ENCODE measurements around the gene TEX53. TPM values are rescaled to one million over a fixed set of nuclear protein-coding genes. Genes with fewer than 3 reads are reported as not detected.

Gene TEX53
- total and polyA plus RNA-seq, 10 of the 15 experiments (the other 5 are each of a cell fraction or from before 2014, with no cell fraction given): not detected

DNA sequence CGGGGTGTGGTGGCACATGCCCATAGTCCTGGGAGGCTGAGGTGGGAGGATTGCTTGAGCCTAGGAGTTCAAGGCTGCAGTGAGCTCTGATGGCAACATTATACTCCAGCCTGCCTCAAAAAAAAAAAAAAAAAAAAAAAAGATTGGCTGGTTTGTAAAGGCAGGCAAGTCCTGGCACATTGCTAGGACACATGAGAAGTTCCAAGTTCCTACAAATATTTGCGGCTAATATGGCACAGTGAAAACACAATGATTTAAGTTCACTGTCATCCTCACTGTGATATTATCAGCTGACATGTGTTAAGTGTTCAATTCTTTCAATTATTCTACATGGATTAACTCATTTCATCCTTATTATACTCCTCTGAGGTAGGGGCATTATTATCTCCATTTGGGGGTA is 26.4 kb downstream of the TEX53 start (continued):
- TF ChIP-seq GATAD2B (conservative IDR thresholded peaks at IDR 0.05; ENCODE audit: low read depth) (no peak), WRNIP1 (IDR thresholded peaks at IDR 0.05; ENCODE audit: borderline replicate concordance, low read depth, low read length) (no peak), HDGF (IDR thresholded peaks at IDR 0.05) (no peak), CBFB (IDR thresholded peaks at IDR 0.05; ENCODE audit: low read depth) (no peak), FOS (IDR thresholded peaks at IDR 0.05; ENCODE audit: borderline replicate concordance, extremely low read depth, insufficient read length) (no peak), SMARCA5 (IDR thresholded peaks at IDR 0.05) (no peak)
- TF ChIP-seq, protein P1, sequence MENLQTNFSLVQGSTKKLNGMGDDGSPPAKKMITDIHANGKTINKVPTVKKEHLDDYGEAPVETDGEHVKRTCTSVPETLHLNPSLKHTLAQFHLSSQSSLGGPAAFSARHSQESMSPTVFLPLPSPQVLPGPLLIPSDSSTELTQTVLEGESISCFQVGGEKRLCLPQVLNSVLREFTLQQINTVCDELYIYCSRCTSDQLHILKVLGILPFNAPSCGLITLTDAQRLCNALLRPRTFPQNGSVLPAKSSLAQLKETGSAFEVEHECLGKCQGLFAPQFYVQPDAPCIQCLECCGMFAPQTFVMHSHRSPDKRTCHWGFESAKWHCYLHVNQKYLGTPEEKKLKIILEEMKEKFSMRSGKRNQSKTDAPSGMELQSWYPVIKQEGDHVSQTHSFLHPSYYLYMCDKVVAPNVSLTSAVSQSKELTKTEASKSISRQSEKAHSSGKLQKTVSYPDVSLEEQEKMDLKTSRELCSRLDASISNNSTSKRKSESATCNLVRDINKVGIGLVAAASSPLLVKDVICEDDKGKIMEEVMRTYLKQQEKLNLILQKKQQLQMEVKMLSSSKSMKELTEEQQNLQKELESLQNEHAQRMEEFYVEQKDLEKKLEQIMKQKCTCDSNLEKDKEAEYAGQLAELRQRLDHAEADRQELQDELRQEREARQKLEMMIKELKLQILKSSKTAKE (IDR thresholded peaks at IDR 0.05; ENCODE audit: low read depth, poor library complexity, severe bottlenecking): no peak
- TF ChIP-seq, protein P2, sequence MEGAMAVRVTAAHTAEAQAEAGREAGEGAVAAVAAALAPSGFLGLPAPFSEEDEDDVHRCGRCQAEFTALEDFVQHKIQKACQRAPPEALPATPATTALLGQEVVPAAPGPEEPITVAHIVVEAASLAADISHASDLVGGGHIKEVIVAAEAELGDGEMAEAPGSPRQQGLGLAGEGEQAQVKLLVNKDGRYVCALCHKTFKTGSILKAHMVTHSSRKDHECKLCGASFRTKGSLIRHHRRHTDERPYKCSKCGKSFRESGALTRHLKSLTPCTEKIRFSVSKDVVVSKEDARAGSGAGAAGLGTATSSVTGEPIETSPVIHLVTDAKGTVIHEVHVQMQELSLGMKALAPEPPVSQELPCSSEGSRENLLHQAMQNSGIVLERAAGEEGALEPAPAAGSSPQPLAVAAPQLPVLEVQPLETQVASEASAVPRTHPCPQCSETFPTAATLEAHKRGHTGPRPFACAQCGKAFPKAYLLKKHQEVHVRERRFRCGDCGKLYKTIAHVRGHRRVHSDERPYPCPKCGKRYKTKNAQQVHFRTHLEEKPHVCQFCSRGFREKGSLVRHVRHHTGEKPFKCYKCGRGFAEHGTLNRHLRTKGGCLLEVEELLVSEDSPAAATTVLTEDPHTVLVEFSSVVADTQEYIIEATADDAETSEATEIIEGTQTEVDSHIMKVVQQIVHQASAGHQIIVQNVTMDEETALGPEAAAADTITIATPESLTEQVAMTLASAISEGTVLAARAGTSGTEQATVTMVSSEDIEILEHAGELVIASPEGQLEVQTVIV (IDR thresholded peaks at IDR 0.05; ENCODE audit: borderline replicate concordance, partially characterized antibody): no peak

DNA sequence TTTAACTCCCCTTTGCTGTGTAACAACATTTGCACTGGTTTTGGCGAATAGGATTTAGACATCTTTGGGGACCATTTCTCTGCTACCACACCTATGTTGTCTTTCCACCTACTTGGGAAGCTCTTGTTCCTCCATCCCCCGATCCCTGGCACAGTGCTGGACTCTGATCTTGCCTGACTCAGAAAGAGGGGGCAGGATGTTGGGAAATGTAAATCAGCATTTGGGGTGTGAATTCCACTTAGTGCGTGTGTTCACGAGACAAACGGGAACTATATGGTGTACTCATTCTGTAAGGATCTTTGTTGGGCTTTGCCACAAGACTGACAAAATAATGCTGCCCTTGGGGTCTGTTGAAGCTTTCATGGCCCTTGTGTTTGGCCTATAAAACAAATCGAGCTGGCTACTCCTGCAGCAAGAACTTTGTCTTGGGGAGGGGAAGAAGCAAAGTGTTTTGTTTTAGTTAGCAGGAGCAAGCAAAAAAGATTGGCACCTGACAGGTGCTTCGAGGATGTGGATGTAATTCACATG is 28.0 kb downstream of the TEX53 start:
- 93% methylated on average over 7 of the region's 7 CpGs for WGBS (ENCODE audit: insufficient coverage, insufficient replicate concordance, low lambda C conversion rate, missing lambda C conversion rate)
- ChIA-PET RAD21 (ENCODE audit: unreplicated experiment) (no interaction called here), SMC1A (ENCODE audit: uncharacterized antibody, unreplicated experiment) (interaction anchor here (2.5 kb wide), 1 partner anchor 37 kb away, joined by 8 read pairs; no protein-coding TSS in a partner anchor), CTCF (interaction anchor here (0.6 to 1.4 kb wide), 5 partner anchors 9 to 35 kb away, joined by 3 to 5 read pairs (median 3); no protein-coding TSS in a partner anchor), POLR2A (no interaction called here)
- no peak overlapping the region for H2AFZ ChIP-seq (ENCODE audit: control insufficient read depth, low read depth, low read length)
- no peak for ATAC-seq
- H3K27ac ChIP-seq (ENCODE audit: control insufficient read depth, insufficient read depth): no peak overlapping the region
- no peak overlapping the region for H3K4me3 ChIP-seq
- in situ Hi-C loops (cut with MboI): no loop called here
- no peak for FAIRE-seq
- no peaks in the 10 kb centered on the region for H3K27me3 ChIP-seq (replicated peaks in 1 of 2; ENCODE audit: control insufficient read depth in 2 of 2, insufficient read depth in 2 of 2, low read length in 1 of 2)
- peaks cover 4% of the 10 kb centered on the region for H3K79me2 ChIP-seq (ENCODE audit: control insufficient read depth, insufficient read depth, low read length)
- H3K9me3 ChIP-seq (replicated peaks; ENCODE audit: control insufficient read depth, insufficient read depth, low read length): no peaks in the 10 kb centered on the region
- no peak overlapping the region for H3K4me2 ChIP-seq (ENCODE audit: control insufficient read depth, insufficient read depth)
- intact Hi-C loops (cut with micrococcal nuclease; ENCODE audit: unreplicated experiment): no loop called here
- H3K36me3 ChIP-seq (ENCODE audit: control insufficient read depth in 2 of 2, insufficient read depth in 2 of 2, low read length in 1 of 2): peaks cover 27 to 44% of the 10 kb centered on the region in 2 experiments
- H4K20me1 ChIP-seq (ENCODE audit: control insufficient read depth, insufficient read depth): no peaks in the 10 kb centered on the region
- BruUV-seq (replicated peaks): no TSS peak
- DNase-seq (ENCODE audit: low read depth, low spot score): no peak
- no peak overlapping the region for H3K9ac ChIP-seq (ENCODE audit: control insufficient read depth, insufficient read depth, low read length)
- H3K4me1 ChIP-seq (ENCODE audit: control insufficient read depth, insufficient read depth, low read length): no peaks in the 10 kb centered on the region
- no peak for TF ChIP-seq ZNF217 (IDR thresholded peaks at IDR 0.05)
- TF ChIP-seq, protein P3, sequence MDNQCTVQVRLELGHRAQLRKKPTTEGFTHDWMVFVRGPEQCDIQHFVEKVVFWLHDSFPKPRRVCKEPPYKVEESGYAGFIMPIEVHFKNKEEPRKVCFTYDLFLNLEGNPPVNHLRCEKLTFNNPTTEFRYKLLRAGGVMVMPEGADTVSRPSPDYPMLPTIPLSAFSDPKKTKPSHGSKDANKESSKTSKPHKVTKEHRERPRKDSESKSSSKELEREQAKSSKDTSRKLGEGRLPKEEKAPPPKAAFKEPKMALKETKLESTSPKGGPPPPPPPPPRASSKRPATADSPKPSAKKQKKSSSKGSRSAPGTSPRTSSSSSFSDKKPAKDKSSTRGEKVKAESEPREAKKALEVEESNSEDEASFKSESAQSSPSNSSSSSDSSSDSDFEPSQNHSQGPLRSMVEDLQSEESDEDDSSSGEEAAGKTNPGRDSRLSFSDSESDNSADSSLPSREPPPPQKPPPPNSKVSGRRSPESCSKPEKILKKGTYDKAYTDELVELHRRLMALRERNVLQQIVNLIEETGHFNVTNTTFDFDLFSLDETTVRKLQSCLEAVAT (IDR thresholded peaks at IDR 0.05): no peak
- TF ChIP-seq SMAD5 (IDR thresholded peaks at IDR 0.05; ENCODE audit: low read depth): no peak
- TF ChIP-seq TCF3 (IDR thresholded peaks at IDR 0.05; ENCODE audit: borderline replicate concordance, insufficient read depth, low read depth, low read length): no peak
- no peak for TF ChIP-seq EP300 (IDR thresholded peaks at IDR 0.05; ENCODE audit: borderline replicate concordance in 1 of 2, control insufficient read depth in 1 of 2, low read depth in 2 of 2, low read length in 2 of 2)
- TF ChIP-seq, protein P4, sequence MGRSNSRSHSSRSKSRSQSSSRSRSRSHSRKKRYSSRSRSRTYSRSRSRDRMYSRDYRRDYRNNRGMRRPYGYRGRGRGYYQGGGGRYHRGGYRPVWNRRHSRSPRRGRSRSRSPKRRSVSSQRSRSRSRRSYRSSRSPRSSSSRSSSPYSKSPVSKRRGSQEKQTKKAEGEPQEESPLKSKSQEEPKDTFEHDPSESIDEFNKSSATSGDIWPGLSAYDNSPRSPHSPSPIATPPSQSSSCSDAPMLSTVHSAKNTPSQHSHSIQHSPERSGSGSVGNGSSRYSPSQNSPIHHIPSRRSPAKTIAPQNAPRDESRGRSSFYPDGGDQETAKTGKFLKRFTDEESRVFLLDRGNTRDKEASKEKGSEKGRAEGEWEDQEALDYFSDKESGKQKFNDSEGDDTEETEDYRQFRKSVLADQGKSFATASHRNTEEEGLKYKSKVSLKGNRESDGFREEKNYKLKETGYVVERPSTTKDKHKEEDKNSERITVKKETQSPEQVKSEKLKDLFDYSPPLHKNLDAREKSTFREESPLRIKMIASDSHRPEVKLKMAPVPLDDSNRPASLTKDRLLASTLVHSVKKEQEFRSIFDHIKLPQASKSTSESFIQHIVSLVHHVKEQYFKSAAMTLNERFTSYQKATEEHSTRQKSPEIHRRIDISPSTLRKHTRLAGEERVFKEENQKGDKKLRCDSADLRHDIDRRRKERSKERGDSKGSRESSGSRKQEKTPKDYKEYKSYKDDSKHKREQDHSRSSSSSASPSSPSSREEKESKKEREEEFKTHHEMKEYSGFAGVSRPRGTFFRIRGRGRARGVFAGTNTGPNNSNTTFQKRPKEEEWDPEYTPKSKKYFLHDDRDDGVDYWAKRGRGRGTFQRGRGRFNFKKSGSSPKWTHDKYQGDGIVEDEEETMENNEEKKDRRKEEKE (IDR thresholded peaks at IDR 0.05): no peak

All from GM12878 (cell line).